HG02884 (cell line): ENCODE data around the gene MYO1E.
A peak's percentile ranks its signal among the peaks of the same experiment; 100 is the strongest.

Source experiments
- ATAC-seq: cut with Tn5 transposase; IDR thresholded peaks from one replicate; pipeline ENCODE4 v1.9.1; 2021; ENCODE audit warnings: mild to moderate bottlenecking, moderate library complexity; ENCODE audit not compliant: unreplicated experiment

MYO1E gene

GRCh38 chr15:59271595-59272201 lies 101.0 kb downstream of the MYO1E start:
- no peak for ATAC-seq

DNA sequence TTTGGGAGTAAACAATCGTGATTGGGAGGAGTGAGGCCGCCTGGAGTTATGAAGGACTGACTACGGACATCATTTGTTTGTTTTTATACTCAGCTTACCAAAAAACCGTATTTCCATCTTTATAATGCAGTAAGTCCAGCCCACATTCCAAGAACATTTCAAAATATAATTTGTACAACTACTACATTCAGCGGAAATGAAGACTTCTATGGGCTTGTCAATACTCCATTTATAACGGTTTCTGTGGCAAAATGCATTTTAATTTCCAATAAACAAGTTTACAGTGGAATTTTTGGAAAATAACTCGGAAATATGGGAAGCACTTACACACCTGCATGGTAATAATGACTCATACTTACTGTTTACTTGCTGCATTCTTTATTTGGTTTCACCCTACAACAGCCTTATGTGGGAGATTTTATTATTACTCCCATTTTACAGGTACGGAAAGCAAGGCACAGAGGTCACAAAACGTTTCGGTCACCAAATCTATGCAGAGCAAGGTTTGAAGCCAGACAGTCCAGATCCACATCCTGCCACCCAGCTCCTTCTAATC lies 103.7 kb downstream of the MYO1E start:
- no peak for ATAC-seq

GRCh38 chr15:59268168-59268851 lies 104.4 kb downstream of the MYO1E start:
- ATAC-seq: no peak

DNA sequence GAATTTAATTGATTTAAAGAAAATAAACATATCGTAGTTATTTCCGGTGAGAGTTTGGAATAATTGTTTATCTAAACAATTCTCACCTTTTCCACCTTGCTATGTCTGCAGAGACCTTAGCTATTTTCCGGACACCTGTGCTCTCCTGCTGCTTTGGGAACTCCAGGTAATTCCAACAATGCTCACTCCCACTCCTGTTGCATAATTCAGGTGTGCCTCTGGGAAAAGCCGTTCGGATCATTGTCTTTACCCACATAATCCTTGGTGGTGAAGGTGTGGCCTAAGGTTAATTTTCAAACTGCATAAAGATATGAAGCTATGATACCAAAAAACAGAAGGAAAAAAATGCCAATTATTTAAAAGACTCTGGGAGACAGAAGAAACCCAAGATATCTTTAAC lies 106.6 kb downstream of the MYO1E start:
- ATAC-seq: no peak

- no peak for ATAC-seq
Observed at GRCh38 chr15:59262316-59262715, 110.4 kb downstream of the MYO1E start.

- ATAC-seq: no peak
Observed at GRCh38 chr15:59260090-59260489, 112.6 kb downstream of the MYO1E start.

GRCh38 chr15:59259137-59259943 lies 113.3 kb downstream of the MYO1E start:
- no peak for ATAC-seq

DNA sequence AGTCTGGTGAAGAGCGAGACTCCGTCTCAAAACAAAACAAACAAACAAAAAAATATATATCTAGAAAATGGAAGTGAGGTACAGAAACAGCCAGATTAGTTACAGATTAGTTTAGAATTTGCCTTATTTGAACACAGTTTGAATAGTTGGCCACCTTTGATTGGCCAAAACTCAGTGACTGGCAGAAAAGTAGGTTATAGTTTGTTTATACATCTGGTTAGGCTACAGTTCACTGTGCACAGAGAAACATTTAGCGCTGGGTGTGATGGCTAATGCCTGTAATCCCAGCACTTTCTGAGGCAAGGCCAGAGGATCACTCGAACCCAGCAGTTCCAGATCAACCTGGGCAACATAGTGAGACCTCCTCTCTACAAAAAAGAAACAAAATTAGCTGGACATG lies 114.4 kb downstream of the MYO1E start:
- ATAC-seq: no peak

DNA sequence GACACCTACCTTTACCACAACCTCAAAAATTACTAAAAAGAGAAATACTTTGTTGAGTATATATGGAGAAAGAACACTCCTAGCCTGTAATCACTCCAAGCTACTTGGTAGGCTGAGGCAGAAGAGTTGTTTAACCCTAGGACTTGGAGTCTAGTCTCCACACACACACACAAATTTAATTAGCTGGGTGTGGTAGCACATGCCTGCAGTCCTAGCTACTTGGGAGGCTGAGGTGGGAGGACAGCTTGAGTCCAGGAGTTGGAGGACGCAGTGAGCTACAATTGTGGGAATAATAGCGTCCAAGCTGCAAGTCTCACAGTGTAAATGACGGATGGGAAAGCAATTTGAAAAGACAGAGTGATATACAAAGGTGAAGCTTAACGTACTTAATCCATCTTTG lies 115.5 kb downstream of the MYO1E start:
- ATAC-seq: no peak

- ATAC-seq: no peak
Observed at GRCh38 chr15:59256482-59256881, 116.2 kb downstream of the MYO1E start.

DNA sequence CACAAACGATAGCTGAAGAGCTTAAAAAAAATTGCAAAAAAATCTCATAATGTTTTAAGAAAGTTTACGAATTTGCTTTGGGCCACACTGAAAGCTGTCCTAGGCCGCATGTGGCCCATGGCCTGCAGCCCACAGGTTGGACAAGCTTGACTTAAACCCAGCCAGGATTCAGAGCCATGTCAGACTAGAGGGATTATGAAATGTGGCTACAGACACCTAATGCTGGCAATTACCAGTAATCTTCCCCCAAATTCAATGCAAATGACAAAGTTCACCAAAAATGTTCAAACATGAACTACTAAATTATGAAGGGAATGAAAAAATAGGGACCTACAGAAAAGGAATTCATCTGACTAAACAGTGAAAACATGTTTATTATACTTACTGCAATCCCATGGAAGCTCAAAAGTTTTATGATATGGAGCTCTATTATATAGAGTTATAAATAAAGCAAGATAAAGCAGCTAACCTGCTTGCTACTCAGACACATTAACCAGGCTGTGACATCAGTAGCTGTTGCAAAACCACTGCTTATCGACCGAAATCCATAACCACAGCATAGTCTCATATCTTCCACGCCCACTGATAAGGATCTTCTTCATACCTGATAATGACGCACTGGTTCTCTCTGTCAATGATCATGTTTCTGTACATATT lies 116.9 kb downstream of the MYO1E start:
- no peak for ATAC-seq

DNA sequence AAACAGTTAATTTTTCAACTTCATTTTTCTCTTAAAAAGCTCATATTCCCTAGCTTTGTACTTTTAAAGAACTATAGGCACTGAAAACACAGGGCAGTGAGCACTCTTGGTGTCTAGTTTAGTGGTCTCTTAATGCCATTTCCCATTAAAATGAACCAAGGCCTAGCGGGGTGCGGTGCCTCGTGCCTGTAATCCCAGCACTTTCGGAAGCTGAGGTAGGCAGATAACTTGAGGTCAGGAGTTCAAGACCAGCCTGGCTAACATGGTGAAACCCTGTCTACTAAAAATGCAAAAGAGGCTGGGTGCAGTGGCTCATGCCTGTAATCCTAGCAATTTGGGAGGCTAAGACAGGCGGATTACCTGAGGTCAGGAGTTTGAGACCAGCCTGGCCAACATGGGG lies 120.5 kb downstream of the MYO1E start:
- no peak for ATAC-seq

DNA sequence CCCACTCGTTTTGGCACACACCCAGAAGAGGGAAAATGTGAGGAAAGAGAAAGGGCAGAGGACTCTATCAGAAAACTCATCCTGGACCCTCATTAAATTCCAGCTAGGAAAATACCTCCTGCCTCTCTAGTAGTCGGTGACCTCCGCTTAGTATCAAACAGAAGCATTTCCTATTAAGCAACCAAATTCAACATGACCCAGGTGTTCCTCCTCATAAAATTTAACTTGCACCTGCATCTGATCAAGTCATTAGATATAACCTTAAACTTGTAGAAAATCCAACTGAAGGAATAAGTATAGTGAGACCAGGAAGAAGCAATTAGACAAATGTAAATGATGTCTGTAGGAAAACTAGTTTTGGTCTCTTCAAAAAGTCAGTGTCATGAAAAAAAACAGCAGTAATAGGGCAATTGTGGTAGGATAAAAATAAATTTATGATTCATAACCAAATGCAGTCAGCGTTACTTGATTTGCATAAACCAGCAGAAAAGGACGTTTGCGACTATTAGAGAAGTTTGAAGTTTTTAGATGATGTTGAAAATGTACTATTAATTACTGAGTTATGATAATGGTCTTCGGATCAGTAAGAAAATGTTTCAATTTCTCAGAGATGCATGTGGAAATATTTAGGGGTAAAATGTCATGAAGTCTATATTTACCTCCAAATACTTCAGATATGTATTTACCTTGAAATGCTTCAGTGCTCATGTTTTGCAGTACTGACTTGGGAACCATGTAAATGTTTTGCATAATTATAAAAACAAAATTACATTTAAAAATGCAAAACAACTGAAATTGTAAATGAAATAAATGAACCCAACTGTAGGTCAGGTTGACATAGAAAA lies 121.4 kb downstream of the MYO1E start:
- peak; percentile 58 for ATAC-seq

- no peak for ATAC-seq
Observed at GRCh38 chr15:59250249-59250648, 122.4 kb downstream of the MYO1E start.

GRCh38 chr15:59249816-59250215 lies 122.9 kb downstream of the MYO1E start:
- ATAC-seq: no peak

- no peak for ATAC-seq
Observed at GRCh38 chr15:59247364-59247763, 125.3 kb downstream of the MYO1E start.

GRCh38 chr15:59245559-59245958 lies 127.1 kb downstream of the MYO1E start:
- ATAC-seq: no peak

DNA sequence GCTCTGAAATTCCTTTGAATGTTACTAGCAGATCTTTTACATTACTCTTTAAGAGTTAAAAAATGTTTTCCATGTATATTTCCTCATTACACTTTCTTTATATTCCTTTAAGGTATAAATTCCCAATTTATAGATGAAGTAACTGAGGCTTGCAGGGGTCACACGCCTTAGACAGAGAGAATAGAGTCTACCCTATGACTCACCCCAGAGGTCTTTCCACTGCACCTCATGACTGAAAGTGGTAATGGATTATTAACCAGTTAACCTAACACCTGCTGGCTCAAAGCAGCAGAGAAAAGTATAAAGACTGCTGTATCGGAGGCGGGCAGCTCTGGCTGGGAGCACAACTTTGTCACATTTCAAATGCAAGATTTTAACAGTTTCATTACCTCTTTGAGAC lies 128.3 kb downstream of the MYO1E start:
- peak; percentile 76 for ATAC-seq

GRCh38 chr15:59243622-59244021 lies 129.0 kb downstream of the MYO1E start:
- ATAC-seq: no peak

DNA sequence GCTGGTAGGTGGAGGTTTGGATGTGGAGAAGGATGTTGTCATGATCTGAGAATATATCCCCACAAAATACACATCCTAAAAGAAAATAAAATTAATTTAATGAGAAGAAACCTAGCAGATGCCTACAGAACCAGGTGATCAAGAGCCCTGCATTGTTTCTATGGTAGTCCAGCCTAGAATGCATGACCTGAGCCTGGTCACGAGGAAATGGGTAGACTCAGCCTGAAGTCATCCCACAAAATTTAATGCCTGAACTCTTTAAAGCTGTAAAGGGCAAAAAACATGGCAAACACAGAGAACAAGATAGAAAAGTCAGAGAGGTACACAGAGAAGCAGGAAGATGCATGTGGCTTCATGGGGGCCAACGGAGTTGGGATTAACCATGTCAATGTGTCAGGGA lies 130.0 kb downstream of the MYO1E start:
- no peak for ATAC-seq
